H9 (cell line): Measurements from ENCODE around the gene ST8SIA5. TPM values are rescaled to one million over a fixed set of nuclear protein-coding genes. Genes with fewer than 3 reads are reported as not detected.

ENCODE experiments used
- DNase-seq: peaks from one replicate; pipeline ENCODE4 v3.0.0-alpha.2; 2017
- H2AFZ ChIP-seq: one replicate; pipeline ENCODE4 v1.6.1; 2013; ENCODE audit warnings: mild to moderate bottlenecking, low read length, control low read depth, moderate library complexity
- H2AK5ac ChIP-seq: 2 replicates; pipeline ENCODE4 v1.6.1; 2013; ENCODE audit warnings: low read length, control low read depth, mixed read lengths; ENCODE audit not compliant: insufficient read length
- H2BK120ac ChIP-seq: one replicate; pipeline ENCODE4 v1.6.1; 2013; ENCODE audit warnings: low read depth, mild to moderate bottlenecking, low read length, control low read depth, inconsistent platforms; ENCODE audit not compliant: poor library complexity, severe bottlenecking
- H2BK12ac ChIP-seq: 2 replicates; pipeline ENCODE4 v1.6.1; 2013; ENCODE audit warnings: low read length, control low read depth, mixed read lengths, low read depth; ENCODE audit not compliant: insufficient read length
- H2BK15ac ChIP-seq: 2 replicates; pipeline ENCODE4 v1.6.1; 2013; ENCODE audit warnings: low read depth, low read length, control low read depth
- H2BK20ac ChIP-seq: one replicate; pipeline ENCODE4 v1.6.1; 2013; ENCODE audit warnings: low read depth, mild to moderate bottlenecking, low read length, control low read depth, inconsistent platforms; ENCODE audit not compliant: poor library complexity, severe bottlenecking
- H2BK5ac ChIP-seq: 2 replicates; pipeline ENCODE4 v1.6.1; 2013; ENCODE audit warnings: low read length, control low read depth, mixed read lengths; ENCODE audit not compliant: insufficient read length
- H3K14ac ChIP-seq: 2 replicates; pipeline ENCODE4 v1.6.1; 2013; ENCODE audit warnings: low read length, control low read depth; ENCODE audit not compliant: insufficient read depth
- H3K18ac ChIP-seq: 2 replicates; pipeline ENCODE4 v1.6.1; 2013; ENCODE audit warnings: low read depth, mild to moderate bottlenecking, mixed read lengths, low read length, control low read depth; ENCODE audit not compliant: insufficient read length
- H3K23ac ChIP-seq: 2 replicates; pipeline ENCODE4 v1.6.1; 2013; ENCODE audit warnings: low read length, control low read depth, mixed read lengths, low read depth; ENCODE audit not compliant: insufficient read length
- H3K23me2 ChIP-seq: 2 replicates; pipeline ENCODE4 v1.6.1; 2013; ENCODE audit warnings: low read depth, mild to moderate bottlenecking, mixed read lengths, low read length, control low read depth; ENCODE audit not compliant: insufficient read length, poor library complexity, severe bottlenecking
- H3K27ac ChIP-seq: 2 replicates; pipeline ENCODE4 v1.5.1; 2013; ENCODE audit warnings: low read length, control low read depth, mixed read lengths, low read depth; ENCODE audit not compliant: insufficient read length
- H3K27me3 ChIP-seq: 2 replicates; pipeline ENCODE4 v1.6.1; 2013; ENCODE audit warnings: low read length, control low read depth, inconsistent platforms; ENCODE audit not compliant: insufficient read depth
- H3K4ac ChIP-seq: 2 replicates; pipeline ENCODE4 v1.6.1; 2013; ENCODE audit warnings: low read depth, mild to moderate bottlenecking, control low read depth, inconsistent platforms, low read length, moderate library complexity
- H3K4me1 ChIP-seq: 2 replicates; pipeline ENCODE4 v1.6.1; 2013; ENCODE audit warnings: low read length, control low read depth, inconsistent platforms; ENCODE audit not compliant: insufficient read depth
- H3K4me2 ChIP-seq: 2 replicates; pipeline ENCODE4 v1.6.1; 2013; ENCODE audit warnings: low read length, control low read depth, mixed read lengths; ENCODE audit not compliant: insufficient read length, insufficient read depth
- H3K56ac ChIP-seq: 2 replicates; pipeline ENCODE4 v1.6.1; 2013; ENCODE audit warnings: low read depth, mild to moderate bottlenecking, mixed read lengths, low read length, control low read depth; ENCODE audit not compliant: insufficient read length
- H3K79me1 ChIP-seq: 2 replicates; pipeline ENCODE4 v1.6.1; 2013; ENCODE audit warnings: low read depth, mild to moderate bottlenecking, moderate library complexity, low read length, control low read depth, inconsistent platforms; ENCODE audit not compliant: insufficient read depth, poor library complexity, severe bottlenecking
- H3K79me2 ChIP-seq: 2 replicates; pipeline ENCODE4 v1.6.1; 2013; ENCODE audit warnings: low read length, control low read depth, inconsistent platforms; ENCODE audit not compliant: insufficient read depth
- H3K9ac ChIP-seq: 2 replicates; pipeline ENCODE4 v1.6.1; 2013; ENCODE audit warnings: low read length, control low read depth, mixed read lengths; ENCODE audit not compliant: insufficient read length; ENCODE audit errors: extremely low read depth
- H3K9me3 ChIP-seq: one replicate; pipeline ENCODE4 v1.6.1; 2013; ENCODE audit warnings: low read depth, low read length, inconsistent platforms; ENCODE audit not compliant: control insufficient read depth
- H3T11ph ChIP-seq: one replicate; pipeline ENCODE4 v1.6.1; 2013; ENCODE audit warnings: mild to moderate bottlenecking, low read length, control low read depth, inconsistent platforms
- H4K20me1 ChIP-seq: one replicate; pipeline ENCODE4 v1.6.1; 2013; ENCODE audit not compliant: control insufficient read depth, insufficient read length, insufficient read depth
- H4K5ac ChIP-seq: 2 replicates; pipeline ENCODE4 v1.6.1; 2013; ENCODE audit warnings: low read depth, mild to moderate bottlenecking, mixed read lengths, low read length, control low read depth; ENCODE audit not compliant: insufficient read length
- H4K8ac ChIP-seq: replicated peaks from 2 replicates; pipeline ENCODE4 v1.6.1; 2013; ENCODE audit warnings: low read length, control low read depth, mixed read lengths, low read depth; ENCODE audit not compliant: insufficient read length
- H4K91ac ChIP-seq: 2 replicates; pipeline ENCODE4 v1.6.1; 2013; ENCODE audit warnings: low read depth, mild to moderate bottlenecking, moderate library complexity, mixed read lengths, low read length, control low read depth; ENCODE audit not compliant: insufficient read length
- H3K27ac Mint-ChIP-seq, 3 experiments: 2 replicates in 2 of 3; 3 replicates in 1 of 3; pipeline ENCODE4 v1.8.0; 2020 to 2021; ENCODE audit warnings: mixed read lengths in 3 of 3, mild to moderate bottlenecking in 1 of 3, moderate library complexity in 1 of 3
- H3K27me3 Mint-ChIP-seq: 2 replicates; pipeline ENCODE4 v1.8.0; 2021; ENCODE audit warnings: low read depth, mild to moderate bottlenecking, moderate library complexity, mixed read lengths
- H3K36me3 Mint-ChIP-seq, 3 experiments: 2 replicates in 2 of 3; 3 replicates in 1 of 3; pipeline ENCODE4 v1.8.0; 2020 to 2021; ENCODE audit warnings: low read depth in 3 of 3, mixed read lengths in 3 of 3; ENCODE audit not compliant: insufficient read depth in 1 of 3
- H3K4me1 Mint-ChIP-seq, 2 experiments: 2 replicates each; pipeline ENCODE4 v1.8.0; 2020; ENCODE audit warnings: mixed read lengths in 2 of 2
- H3K4me3 Mint-ChIP-seq, 2 experiments: 2 replicates in 1 of 2; 3 replicates in 1 of 2; pipeline ENCODE4 v1.8.0; 2020 to 2021; ENCODE audit warnings: mild to moderate bottlenecking in 2 of 2, mixed read lengths in 2 of 2, moderate library complexity in 1 of 2
- H3K9me3 Mint-ChIP-seq, 2 experiments: 2 replicates in 1 of 2; 3 replicates in 1 of 2; pipeline ENCODE4 v1.8.0; 2020; ENCODE audit warnings: mild to moderate bottlenecking in 2 of 2, mixed read lengths in 2 of 2, moderate library complexity in 1 of 2
- WGBS: extraction: QIAGEN DNeasy Blood & Tissue Kit; methylation state at CpG from one replicate; pipeline ENCODE4 v1.1.7; 2013; ENCODE audit warnings: missing lambda C conversion rate, low lambda C conversion rate, mixed read lengths; ENCODE audit not compliant: insufficient read length; ENCODE audit errors: extremely low coverage; 5-methylcytosine and 5-hydroxymethylcytosine counted together
- total RNA-seq: library from RNA; stranded (reverse); gene quantifications from 2 replicates; pipeline ENCODE4 v1.2.1, GENCODE V29; 2021
- TF ChIP-seq, protein P1 (sequence below): fragments of 200-600 bp; sonication (generic); conservative IDR thresholded peaks from 3 replicates; pipeline ENCODE4 v1.8.0; 2021; ENCODE audit warnings: antibody characterized with exemption, mild to moderate bottlenecking

Gene ST8SIA5
- total RNA-seq, 1 experiment from 2014 or later, result 0.63 TPM

DNA sequence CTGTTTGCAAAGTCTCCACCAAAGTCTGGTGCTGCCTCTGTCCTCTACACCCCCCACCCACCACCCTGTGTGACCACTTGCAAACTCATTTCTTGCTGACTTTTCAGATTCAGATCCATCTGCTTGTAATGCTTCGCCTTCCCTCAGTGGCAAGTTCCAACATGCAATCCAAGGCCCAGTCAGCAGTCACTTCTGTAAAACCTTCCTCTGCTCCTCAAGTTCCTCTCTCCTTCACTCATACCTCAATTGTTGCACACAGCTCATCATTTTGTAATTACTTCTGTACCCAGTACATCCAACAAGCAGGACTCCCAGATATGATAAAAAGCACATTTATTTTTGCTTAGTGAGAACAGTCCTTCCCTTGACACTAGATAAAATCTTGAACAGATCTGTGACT lies 93.3 kb downstream of the ST8SIA5 start:
- Mint-ChIP-seq H3K27ac (no peak overlapping the region), H3K36me3 (peaks cover 6 to 10% (median 6%) of the 10 kb centered on the region in 3 experiments), H3K4me3 (no peak overlapping the region), H3K27me3 (no peaks in the 10 kb centered on the region; the same call in 1 of the 2 replicates), H3K9me3 (peaks cover 11% of the 10 kb centered on the region in 2 experiments), H3K4me1 (peaks cover 10 to 12% of the 10 kb centered on the region in 2 experiments)
- Histone ChIP-seq H2BK12ac (no peak overlapping the region), H2BK120ac (no peak overlapping the region), H2BK5ac (no peak overlapping the region), H2BK20ac (no peak overlapping the region), H2BK15ac (no peak overlapping the region), H4K5ac (no peak overlapping the region), H3K14ac (no peak overlapping the region), H3K23me2 (no peaks in the 10 kb centered on the region), H3K56ac (no peak overlapping the region), H3K9ac (no peak overlapping the region), H3K79me2 (no peaks in the 10 kb centered on the region), H3K9me3 (no peaks in the 10 kb centered on the region), H3K27me3 (no peaks in the 10 kb centered on the region; the same call in 1 of the 2 replicates), H2AFZ (no peak overlapping the region), H3K79me1 (no peaks in the 10 kb centered on the region), H3K27ac (no peak overlapping the region), H3K4me1 (no peaks in the 10 kb centered on the region), H4K91ac (no peak overlapping the region), H4K20me1 (no peaks in the 10 kb centered on the region), H3K18ac (no peak overlapping the region), H2AK5ac (no peak overlapping the region), H3T11ph (no peak overlapping the region), H3K23ac (no peak overlapping the region), H4K8ac (no peak overlapping the region), H3K4me2 (no peak overlapping the region), H3K4ac (no peak overlapping the region)
- no CpG with 5 or more reads among the region's 1 CpG for WGBS
- TF ChIP-seq, protein P1, sequence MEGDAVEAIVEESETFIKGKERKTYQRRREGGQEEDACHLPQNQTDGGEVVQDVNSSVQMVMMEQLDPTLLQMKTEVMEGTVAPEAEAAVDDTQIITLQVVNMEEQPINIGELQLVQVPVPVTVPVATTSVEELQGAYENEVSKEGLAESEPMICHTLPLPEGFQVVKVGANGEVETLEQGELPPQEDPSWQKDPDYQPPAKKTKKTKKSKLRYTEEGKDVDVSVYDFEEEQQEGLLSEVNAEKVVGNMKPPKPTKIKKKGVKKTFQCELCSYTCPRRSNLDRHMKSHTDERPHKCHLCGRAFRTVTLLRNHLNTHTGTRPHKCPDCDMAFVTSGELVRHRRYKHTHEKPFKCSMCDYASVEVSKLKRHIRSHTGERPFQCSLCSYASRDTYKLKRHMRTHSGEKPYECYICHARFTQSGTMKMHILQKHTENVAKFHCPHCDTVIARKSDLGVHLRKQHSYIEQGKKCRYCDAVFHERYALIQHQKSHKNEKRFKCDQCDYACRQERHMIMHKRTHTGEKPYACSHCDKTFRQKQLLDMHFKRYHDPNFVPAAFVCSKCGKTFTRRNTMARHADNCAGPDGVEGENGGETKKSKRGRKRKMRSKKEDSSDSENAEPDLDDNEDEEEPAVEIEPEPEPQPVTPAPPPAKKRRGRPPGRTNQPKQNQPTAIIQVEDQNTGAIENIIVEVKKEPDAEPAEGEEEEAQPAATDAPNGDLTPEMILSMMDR, result no peak
- no peak for DNase-seq
